ENCODE measurements around the gene DYDC1.

- TF ChIP-seq CTCF (IDR thresholded peaks at IDR 0.05) (no peak), POLR2A (IDR thresholded peaks at IDR 0.05; ENCODE audit: low read depth) (no peak), POLR2AphosphoS5 (IDR thresholded peaks at IDR 0.05) (no peak), EP300 (IDR thresholded peaks at IDR 0.05) (no peak)
Observed at GRCh38 chr10:80290474-80291220, 65.9 kb downstream of the DYDC1 start.
